22Rv1 (cell line): ENCODE measurements around the gene AK9.

Experiments used
- ZFX ChIP-seq: fragments of 450-650 bp; IDR thresholded peaks from 2 replicates; pipeline ENCODE4 v1.6.1; 2017; ENCODE audit warnings: antibody characterized with exemption, borderline replicate concordance
- TF ChIP-seq, protein P1 (sequence below): fragments of 450-650 bp; IDR thresholded peaks from 2 replicates; pipeline ENCODE4 v1.5.1; 2017; ENCODE audit warnings: mild to moderate bottlenecking

DNA sequence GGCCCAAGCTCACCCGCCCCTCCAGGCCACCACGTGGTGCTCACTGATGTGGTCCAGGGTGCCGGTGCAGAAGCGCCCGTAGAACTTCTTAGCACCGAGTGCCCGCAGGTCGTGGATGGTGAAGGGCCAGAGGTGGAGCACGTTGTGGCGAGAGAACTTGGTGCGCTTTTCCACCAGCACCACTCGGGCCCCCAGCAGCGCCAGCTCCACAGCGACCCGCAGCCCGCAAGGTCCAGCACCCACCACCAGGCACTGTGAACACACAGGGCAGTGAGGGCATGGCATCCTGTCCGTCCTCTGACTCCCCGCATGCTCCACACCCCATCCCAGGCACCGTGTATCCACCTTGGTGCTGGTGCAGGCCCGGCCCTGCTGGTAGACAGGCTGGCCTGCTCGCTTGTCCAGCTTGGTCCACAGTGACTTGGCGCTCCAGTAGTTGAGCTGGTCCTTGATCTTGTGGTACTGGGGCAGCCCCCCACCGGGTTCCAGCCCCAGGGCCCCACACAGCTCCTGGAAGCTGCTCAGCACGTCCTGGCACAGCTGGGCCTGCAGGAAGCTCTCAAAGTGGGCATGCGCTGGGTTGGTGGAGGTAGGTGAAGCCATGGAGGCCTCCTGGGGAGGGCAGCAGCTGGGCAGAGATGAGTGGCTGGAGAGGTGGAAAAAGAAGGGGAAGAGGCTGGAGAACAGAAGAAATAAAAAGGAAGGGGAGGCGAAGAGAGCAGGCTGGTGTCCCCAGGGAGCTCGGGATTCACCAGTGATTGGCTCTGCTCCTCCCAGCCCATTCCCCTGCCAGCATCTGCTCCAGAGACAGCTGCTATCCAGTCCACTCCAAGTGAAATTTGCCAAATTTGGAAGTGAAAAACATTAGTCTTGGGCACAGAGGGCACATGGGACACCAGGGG is 237.2 kb downstream of the AK9 start:
- TF ChIP-seq, protein P1, sequence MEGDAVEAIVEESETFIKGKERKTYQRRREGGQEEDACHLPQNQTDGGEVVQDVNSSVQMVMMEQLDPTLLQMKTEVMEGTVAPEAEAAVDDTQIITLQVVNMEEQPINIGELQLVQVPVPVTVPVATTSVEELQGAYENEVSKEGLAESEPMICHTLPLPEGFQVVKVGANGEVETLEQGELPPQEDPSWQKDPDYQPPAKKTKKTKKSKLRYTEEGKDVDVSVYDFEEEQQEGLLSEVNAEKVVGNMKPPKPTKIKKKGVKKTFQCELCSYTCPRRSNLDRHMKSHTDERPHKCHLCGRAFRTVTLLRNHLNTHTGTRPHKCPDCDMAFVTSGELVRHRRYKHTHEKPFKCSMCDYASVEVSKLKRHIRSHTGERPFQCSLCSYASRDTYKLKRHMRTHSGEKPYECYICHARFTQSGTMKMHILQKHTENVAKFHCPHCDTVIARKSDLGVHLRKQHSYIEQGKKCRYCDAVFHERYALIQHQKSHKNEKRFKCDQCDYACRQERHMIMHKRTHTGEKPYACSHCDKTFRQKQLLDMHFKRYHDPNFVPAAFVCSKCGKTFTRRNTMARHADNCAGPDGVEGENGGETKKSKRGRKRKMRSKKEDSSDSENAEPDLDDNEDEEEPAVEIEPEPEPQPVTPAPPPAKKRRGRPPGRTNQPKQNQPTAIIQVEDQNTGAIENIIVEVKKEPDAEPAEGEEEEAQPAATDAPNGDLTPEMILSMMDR = no peak
- TF ChIP-seq ZFX = no peak
